Measurements from ENCODE around the gene PLCD1.

DNA sequence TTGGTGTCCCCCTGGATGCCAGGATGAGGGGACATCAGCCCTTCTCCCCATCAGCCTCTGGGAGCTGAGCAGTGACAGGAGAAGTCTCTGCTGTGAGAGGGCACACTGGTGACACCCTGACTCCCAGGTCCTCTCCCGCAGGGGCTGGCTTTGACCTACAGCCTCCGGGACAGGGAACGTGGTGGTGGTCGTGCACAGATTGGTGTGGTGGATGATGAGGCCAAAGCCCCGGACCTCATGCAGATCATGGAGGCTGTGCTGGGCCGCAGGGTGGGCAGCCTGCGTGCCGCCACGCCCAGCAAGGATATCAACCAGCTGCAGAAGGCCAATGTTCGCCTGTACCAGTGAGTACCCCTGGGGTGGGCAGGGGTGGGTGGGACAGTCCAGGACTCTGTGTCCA lies 32.1 kb downstream of the PLCD1 start:
- TF ChIP-seq, protein P1, sequence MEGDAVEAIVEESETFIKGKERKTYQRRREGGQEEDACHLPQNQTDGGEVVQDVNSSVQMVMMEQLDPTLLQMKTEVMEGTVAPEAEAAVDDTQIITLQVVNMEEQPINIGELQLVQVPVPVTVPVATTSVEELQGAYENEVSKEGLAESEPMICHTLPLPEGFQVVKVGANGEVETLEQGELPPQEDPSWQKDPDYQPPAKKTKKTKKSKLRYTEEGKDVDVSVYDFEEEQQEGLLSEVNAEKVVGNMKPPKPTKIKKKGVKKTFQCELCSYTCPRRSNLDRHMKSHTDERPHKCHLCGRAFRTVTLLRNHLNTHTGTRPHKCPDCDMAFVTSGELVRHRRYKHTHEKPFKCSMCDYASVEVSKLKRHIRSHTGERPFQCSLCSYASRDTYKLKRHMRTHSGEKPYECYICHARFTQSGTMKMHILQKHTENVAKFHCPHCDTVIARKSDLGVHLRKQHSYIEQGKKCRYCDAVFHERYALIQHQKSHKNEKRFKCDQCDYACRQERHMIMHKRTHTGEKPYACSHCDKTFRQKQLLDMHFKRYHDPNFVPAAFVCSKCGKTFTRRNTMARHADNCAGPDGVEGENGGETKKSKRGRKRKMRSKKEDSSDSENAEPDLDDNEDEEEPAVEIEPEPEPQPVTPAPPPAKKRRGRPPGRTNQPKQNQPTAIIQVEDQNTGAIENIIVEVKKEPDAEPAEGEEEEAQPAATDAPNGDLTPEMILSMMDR (conservative IDR thresholded peaks at IDR 0.05): no peak
- no peak for TF ChIP-seq ZFX (IDR thresholded peaks at IDR 0.05)
